Measurements from ENCODE around the gene HRH3. TPM values are rescaled to one million over a fixed set of nuclear protein-coding genes. Genes with fewer than 3 reads are reported as not detected.

HRH3 gene
- total and polyA plus RNA-seq, 8 donors, result not detected

- no peak for DNase-seq
- WGBS, 5 donors, result 92 to 96% (median 95%) methylated on average over 18 of the region's 18 CpGs
- intact Hi-C loops (cut with DNase I; ENCODE audit: low total_unique reads), result no loop called here
These were observed 22.3 kb downstream of the HRH3 start for GRCh38 chr20:62197801-62198200.

GRCh38 chr20:62197311-62197710, 22.8 kb downstream of the HRH3 start:
- Histone ChIP-seq H3K9me3 (no peaks in the 10 kb centered on the region), H3K4me1 (no peaks in the 10 kb centered on the region), H3K27me3 (no peaks in the 10 kb centered on the region), H3K36me3 (peaks cover 50 to 99% (median 95%) of the 10 kb centered on the region in 4 donors), H3K4me3 (no peak overlapping the region), H3K27ac (no peak overlapping the region)
- 86 to 98% (median 94%) methylated on average over 9 of the region's 9 CpGs for WGBS, 5 donors
- intact Hi-C loops (cut with DNase I; ENCODE audit: low total_unique reads), result no loop called here
- no peak for DNase-seq
- TF ChIP-seq EP300 (IDR thresholded peaks at IDR 0.05), result no peak
- TF ChIP-seq CTCF (IDR thresholded peaks at IDR 0.05), result no peak
- no peak for TF ChIP-seq POLR2AphosphoS5 (IDR thresholded peaks at IDR 0.05)
- no peak for TF ChIP-seq POLR2A (IDR thresholded peaks at IDR 0.05)

More at GRCh38 chr20:62197801-62198200, 22.3 kb downstream of the HRH3 start:
- Histone ChIP-seq H3K36me3 (peaks cover 50 to 99% (median 97%) of the 10 kb centered on the region in 4 donors), H3K4me1 (no peaks in the 10 kb centered on the region), H3K4me3 (no peak overlapping the region), H3K27me3 (no peaks in the 10 kb centered on the region), H3K27ac (no peak overlapping the region), H3K9me3 (no peaks in the 10 kb centered on the region)
- TF ChIP-seq EP300 (IDR thresholded peaks at IDR 0.05) (no peak), POLR2AphosphoS5 (IDR thresholded peaks at IDR 0.05) (no peak), POLR2A (IDR thresholded peaks at IDR 0.05) (no peak), CTCF (IDR thresholded peaks at IDR 0.05) (no peak)

DNA sequence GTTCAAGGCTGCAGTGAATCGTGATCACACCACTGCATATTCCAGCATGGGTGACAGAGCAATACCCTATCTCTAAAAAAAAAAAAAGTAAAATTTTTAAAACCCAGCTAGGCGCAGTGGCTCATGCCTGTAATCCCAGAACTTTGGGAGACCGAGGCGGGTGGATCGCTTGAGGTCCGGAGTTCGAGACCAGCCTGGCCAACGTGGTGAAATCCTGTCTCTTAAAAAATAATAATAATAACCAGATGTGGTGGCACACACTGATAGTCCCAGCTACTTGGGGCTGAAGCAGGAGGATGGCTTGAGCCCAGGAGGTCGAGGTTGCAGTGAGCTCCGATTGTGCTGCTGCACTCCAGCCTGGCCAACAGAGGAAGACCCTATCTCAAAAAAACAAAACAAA, 23.8 kb downstream of the HRH3 start:
- H3K4me3 ChIP-seq, result no peak overlapping the region
- intact Hi-C loops (cut with DNase I; ENCODE audit: low total_unique reads), result no loop called here
- H3K9me3 ChIP-seq, result no peaks in the 10 kb centered on the region
- WGBS, 5 donors, result 95 to 99% (median 97%) methylated on average over 10 of the region's 10 CpGs
- no peak for DNase-seq
- TF ChIP-seq POLR2AphosphoS5 (IDR thresholded peaks at IDR 0.05), result no peak
- TF ChIP-seq CTCF (IDR thresholded peaks at IDR 0.05), result no peak
- no peak for TF ChIP-seq POLR2A (IDR thresholded peaks at IDR 0.05)
- TF ChIP-seq EP300 (IDR thresholded peaks at IDR 0.05), result no peak
- peaks cover 44 to 99% (median 94%) of the 10 kb centered on the region in 4 donors for H3K36me3 ChIP-seq
- H3K27me3 ChIP-seq, result no peaks in the 10 kb centered on the region
- H3K27ac ChIP-seq, result no peak overlapping the region
- no peaks in the 10 kb centered on the region for H3K4me1 ChIP-seq

DNA sequence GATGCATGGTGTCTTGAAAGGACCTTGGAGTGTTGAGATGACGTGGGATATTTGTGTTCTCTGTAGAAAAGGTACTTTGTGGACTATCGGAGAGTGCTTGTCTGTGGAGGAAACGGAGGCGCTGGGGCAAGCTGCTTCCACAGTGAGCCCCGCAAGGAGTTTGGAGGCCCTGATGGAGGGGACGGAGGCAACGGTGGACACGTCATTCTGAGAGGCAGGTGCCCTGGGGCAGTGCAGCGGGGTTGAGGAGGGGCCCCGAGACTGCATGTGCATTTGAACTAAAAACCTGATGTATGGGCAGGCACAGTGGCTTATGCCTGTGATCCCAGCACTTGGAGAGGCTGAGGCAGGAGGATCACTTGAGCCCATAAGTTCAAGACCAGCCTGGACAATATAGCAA, 24.3 kb downstream of the HRH3 start:
- H3K4me3 ChIP-seq, result no peak overlapping the region
- H3K4me1 ChIP-seq, result no peaks in the 10 kb centered on the region
- H3K9me3 ChIP-seq, result no peaks in the 10 kb centered on the region
- DNase-seq, result no peak
- H3K27ac ChIP-seq, result no peak overlapping the region
- WGBS, 5 donors, result 93 to 95% (median 94%) methylated on average over 10 of the region's 10 CpGs
- intact Hi-C loops (cut with DNase I; ENCODE audit: low total_unique reads), result no loop called here
- H3K36me3 ChIP-seq, result peaks cover 40 to 99% (median 94%) of the 10 kb centered on the region in 4 donors
- no peaks in the 10 kb centered on the region for H3K27me3 ChIP-seq
- TF ChIP-seq EP300 (IDR thresholded peaks at IDR 0.05) (no peak), POLR2AphosphoS5 (IDR thresholded peaks at IDR 0.05) (no peak), CTCF (IDR thresholded peaks at IDR 0.05) (no peak), POLR2A (IDR thresholded peaks at IDR 0.05) (no peak)
